ENCODE data around the gene TNNT2. TPM values are rescaled to one million over a fixed set of nuclear protein-coding genes. Genes with fewer than 3 reads are reported as not detected.

TNNT2 gene
- total RNA-seq, 1 experiment from 2014 or later = not detected

DNA sequence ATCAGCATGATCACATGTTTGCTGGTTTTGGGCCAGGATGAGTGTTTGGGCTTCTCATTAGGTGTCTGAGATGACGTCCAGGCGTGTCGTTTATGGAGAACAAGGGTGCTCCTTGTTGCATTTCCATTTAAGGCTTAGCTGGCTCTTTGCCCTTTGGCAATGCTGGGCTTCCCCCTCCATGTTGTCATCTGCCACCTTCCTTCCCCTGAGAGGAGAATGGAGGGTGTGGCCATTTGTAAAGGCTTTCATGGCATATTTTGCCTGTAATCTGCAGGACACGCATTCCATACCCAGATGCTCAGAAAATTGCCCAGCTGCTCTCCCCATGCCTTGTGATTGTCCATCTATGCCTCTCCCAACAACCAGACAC is 66.5 kb downstream of the TNNT2 start:
- H3K9me3 ChIP-seq (ENCODE audit: control insufficient read depth, insufficient read depth, low read depth, low read length) = no peaks in the 10 kb centered on the region
- no TSS peak for BruUV-seq (replicated peaks)
- H3K4me1 ChIP-seq (ENCODE audit: control insufficient read depth, insufficient read depth, low read length) = no peaks in the 10 kb centered on the region
- intact Hi-C loops (cut with micrococcal nuclease; ENCODE audit: unreplicated experiment) = no loop called here
- H3K4me3 ChIP-seq (ENCODE audit: low read depth in 2 of 2, low read length in 2 of 2) = no peak overlapping the region
- ChIA-PET CTCF (no interaction called here), POLR2A (no interaction called here)
- peaks cover 25% of the 10 kb centered on the region; the same call in 1 of the 2 replicates for H3K27me3 ChIP-seq (ENCODE audit: control insufficient read depth, insufficient read depth, low read length)
- in situ Hi-C loops (cut with HindIII; ENCODE audit: low pct_unique_long_range_greater_than_20kb, low sequenced_read_pairs) = no loop called here
- no peak for DNase-seq (ENCODE audit: low read depth, low spot score)
- TF ChIP-seq CTCF (IDR thresholded peaks at IDR 0.05) (no peak), REST (IDR thresholded peaks at IDR 0.05; ENCODE audit: insufficient read depth in 1 of 2, low read depth in 2 of 2, low read length in 1 of 2) (no peak), TCF7L2 (IDR thresholded peaks at IDR 0.05; ENCODE audit: low read depth, low read length) (no peak), SIN3A (IDR thresholded peaks at IDR 0.05; ENCODE audit: borderline replicate concordance, insufficient read depth, low read depth, low read length) (no peak), POLR2AphosphoS5 (IDR thresholded peaks at IDR 0.05; ENCODE audit: low read depth, low read length) (no peak)
- no peak for ATAC-seq
- no peak overlapping the region for H3K27ac ChIP-seq (ENCODE audit: low read length)
- no peaks in the 10 kb centered on the region for H3K36me3 ChIP-seq (ENCODE audit: control insufficient read depth, insufficient read depth, low read length)

- ATAC-seq (no peak), DNase-seq (ENCODE audit: low read depth, low spot score) (no peak)
- ChIA-PET CTCF (no interaction called here), POLR2A (no interaction called here)
- Histone ChIP-seq H3K4me1 (ENCODE audit: control insufficient read depth, insufficient read depth, low read length) (no peaks in the 10 kb centered on the region), H3K27me3 (ENCODE audit: control insufficient read depth, insufficient read depth, low read length) (peaks cover 27% of the 10 kb centered on the region; the same call in 1 of the 2 replicates), H3K27ac (ENCODE audit: low read length) (no peak overlapping the region), H3K36me3 (ENCODE audit: control insufficient read depth, insufficient read depth, low read length) (no peaks in the 10 kb centered on the region), H3K4me3 (ENCODE audit: low read depth in 2 of 2, low read length in 2 of 2) (no peak overlapping the region), H3K9me3 (ENCODE audit: control insufficient read depth, insufficient read depth, low read depth, low read length) (no peaks in the 10 kb centered on the region)
- TF ChIP-seq CTCF (IDR thresholded peaks at IDR 0.05) (no peak), SIN3A (IDR thresholded peaks at IDR 0.05; ENCODE audit: borderline replicate concordance, insufficient read depth, low read depth, low read length) (no peak), REST (IDR thresholded peaks at IDR 0.05; ENCODE audit: insufficient read depth in 1 of 2, low read depth in 2 of 2, low read length in 1 of 2) (no peak), TCF7L2 (IDR thresholded peaks at IDR 0.05; ENCODE audit: low read depth, low read length) (no peak), POLR2AphosphoS5 (IDR thresholded peaks at IDR 0.05; ENCODE audit: low read depth, low read length) (no peak)
- BruUV-seq (replicated peaks) = no TSS peak
- in situ Hi-C loops (cut with HindIII; ENCODE audit: low pct_unique_long_range_greater_than_20kb, low sequenced_read_pairs) = no loop called here
- intact Hi-C loops (cut with micrococcal nuclease; ENCODE audit: unreplicated experiment) = no loop called here
Observed at GRCh38 chr1:201310251-201310985, 67.1 kb downstream of the TNNT2 start.

Data from Panc1 (cell line).